Dermis blood vessel endothelial cell (primary cell): Measurements from ENCODE around the gene DFFB. TPM values are rescaled to one million over a fixed set of nuclear protein-coding genes. Genes with fewer than 3 reads are reported as not detected.

Experiments
- DNase-seq: peaks from one replicate; pipeline ENCODE4 v3.0.0; 2010
- total RNA-seq: library from RNA; depleted of rRNA; stranded (reverse); fragments of >200 nt; gene quantifications from 2 replicates; pipeline ENCODE4 v1.2.3, GENCODE V29; 2014

DFFB gene
- total RNA-seq, 1 donor from 2014 or later, result 14.8 TPM

DNA sequence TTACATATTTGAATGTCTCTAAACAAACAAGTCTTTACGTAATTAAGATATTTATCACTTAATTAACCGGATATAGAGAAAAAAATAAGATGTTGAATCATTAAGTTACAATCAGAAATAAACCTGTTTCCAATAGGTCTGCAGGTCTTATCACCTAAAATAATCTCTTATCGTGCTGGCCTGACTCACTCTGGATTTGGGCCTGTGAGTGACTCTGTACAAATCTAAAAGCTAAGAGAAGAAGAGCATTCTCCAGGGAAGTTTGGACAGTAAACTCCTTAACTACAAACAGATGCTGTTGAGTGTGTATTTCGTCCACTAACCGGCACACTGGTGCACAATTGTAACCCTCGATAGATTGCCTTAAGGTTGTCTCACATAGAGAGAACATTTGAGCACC, 25.6 kb upstream of the DFFB start:
- DNase-seq, result no peak

- no peak for DNase-seq
Measured at GRCh38 chr1:3834701-3835100, 22.6 kb upstream of the DFFB start.

DNA sequence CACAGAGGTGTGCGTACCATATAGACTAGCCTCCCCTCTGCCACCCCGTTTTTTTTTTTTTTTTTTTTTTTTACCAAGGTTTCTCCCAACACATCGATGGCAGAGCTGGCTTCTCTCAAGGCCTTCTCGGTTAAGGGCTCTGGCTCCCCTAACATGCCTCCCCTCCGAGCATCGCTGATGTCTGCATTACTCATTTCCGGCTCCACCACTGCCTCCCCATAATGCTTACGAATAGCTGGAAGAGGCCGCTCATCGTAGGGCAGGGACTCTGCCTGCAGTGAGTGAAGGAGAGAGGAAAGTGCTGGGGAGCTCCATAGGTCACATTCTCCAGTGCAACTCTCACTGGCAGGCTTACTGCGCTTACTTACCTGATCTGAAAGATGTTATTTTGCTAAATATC, 20.9 kb upstream of the DFFB start:
- peak; percentile 74 for DNase-seq

GRCh38 chr1:3837200-3837599, 20.1 kb upstream of the DFFB start:
- DNase-seq, result no peak

DNA sequence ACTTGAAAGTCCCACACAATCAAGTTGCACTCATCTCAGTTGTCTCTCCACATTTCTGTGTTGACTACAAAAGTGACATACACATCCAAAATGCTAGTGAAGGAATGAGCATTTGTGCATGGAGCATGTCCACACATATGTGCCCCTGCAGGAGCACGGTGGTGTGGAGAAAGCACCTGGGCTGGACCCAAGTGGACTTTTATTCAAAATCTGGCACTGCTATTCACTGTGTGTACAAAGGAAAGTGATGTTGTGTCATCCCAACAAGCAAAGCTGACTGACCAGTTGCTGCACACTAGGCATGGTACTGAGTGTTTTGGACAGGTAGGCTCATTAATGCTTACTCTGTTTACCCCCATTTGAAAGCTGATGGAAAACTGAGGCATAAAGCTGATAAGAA, 19.6 kb upstream of the DFFB start:
- DNase-seq, result no peak

DNA sequence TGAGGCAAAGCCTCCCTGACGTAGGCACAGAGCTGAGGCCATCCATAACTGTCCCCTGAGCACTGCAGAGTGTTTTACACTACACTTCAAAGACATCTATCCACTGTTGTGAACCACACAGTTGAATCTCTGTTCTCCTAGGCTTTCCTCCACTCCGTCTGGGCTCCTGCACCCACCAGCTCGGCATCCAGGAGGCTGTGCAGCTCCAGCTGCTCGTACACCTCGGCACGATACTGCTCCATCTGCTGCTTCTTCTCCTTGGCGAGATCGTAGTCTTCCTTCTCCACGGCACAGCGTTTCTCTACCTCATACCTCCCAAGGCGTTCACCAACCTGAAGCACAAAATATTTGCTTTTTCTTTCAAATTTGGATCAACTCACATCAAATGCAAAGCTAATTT, 18.5 kb upstream of the DFFB start:
- no peak for DNase-seq

- no peak for DNase-seq
Measured at GRCh38 chr1:3841491-3841890, 15.8 kb upstream of the DFFB start.

DNA sequence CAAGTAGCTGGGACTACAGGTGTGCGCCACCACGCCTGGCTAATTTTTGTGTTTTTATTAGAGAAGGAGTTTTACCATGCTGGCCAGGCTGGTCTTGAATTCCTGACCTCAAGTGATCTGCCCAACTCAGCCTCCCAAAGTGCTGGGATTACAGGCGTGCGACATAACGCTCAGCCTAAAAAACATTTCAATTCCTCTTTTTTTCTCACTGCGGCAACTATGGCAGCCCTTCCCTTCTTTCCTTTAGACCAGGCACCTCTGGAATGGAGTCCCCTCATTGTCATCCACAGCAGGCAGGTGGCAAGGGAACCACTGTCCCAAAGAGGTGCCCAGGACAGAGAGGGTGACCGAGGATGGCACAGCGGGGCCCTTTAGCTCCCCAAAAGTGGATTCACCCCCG, 14.4 kb upstream of the DFFB start:
- no peak for DNase-seq

GRCh38 chr1:3846541-3846940, 10.7 kb upstream of the DFFB start:
- peak; percentile 85 for DNase-seq

GRCh38 chr1:3847081-3847480, 10.2 kb upstream of the DFFB start:
- DNase-seq, result peak; percentile 15

DNA sequence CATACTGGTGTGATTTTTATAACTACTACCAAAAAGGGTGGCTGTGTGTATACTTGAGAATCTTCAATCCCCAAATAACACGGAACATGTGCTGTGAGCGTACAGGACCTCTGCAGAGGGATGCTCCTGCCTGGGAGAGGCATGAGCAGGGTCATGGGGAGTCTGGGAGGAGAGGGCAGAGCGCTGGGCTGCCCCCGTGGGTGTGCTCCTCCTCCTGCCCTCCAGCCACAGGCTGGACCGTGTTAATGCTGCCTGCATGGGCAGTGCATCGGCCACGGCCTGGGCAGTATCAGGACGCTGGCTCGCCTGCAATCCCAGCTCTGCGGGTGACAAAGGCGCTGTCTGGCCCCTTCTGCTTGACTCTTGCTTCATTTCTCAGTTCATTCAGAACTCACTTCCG, 6.4 kb upstream of the DFFB start:
- DNase-seq, result no peak

DNA sequence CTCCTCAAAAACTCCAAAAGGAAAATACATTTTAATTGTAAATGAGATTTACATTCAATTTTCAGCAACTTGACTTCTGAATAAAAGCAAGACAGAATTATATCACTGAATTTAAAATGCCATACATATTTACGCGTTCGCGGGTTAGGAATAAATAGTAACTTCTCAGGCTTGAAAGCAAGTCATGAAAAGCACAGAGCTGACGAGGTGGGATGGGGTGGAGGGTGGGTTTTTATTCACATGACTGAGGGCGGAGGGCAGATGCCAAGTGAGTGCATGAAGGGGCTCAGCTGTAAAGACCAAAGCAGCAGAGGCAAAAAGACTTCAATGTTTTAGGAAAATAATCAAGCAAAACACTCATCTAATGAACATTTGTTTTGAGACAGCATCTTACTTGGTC, 6.0 kb upstream of the DFFB start:
- DNase-seq, result no peak

DNA sequence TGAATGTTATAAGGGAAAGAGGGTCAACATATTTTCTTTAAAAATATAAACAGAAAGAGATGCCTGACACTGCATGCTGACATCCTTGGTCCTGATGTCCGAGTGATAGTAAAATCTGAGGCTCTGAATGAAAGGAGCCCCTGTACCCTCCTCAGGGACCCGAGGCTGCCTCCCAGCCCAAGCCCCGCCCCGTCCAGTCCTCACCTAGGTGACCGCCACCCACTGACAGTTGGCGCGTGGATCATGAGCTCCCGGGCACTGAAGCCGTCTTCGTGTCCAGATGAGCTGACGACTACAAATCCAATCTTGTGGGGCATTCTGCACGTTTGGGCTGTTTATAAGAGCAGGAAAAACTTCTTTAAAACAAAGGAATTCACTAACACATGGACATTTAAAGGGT, 5.2 kb upstream of the DFFB start:
- DNase-seq, result no peak

- no peak for DNase-seq
Measured at GRCh38 chr1:3852711-3853485, 4.4 kb upstream of the DFFB start.

DNA sequence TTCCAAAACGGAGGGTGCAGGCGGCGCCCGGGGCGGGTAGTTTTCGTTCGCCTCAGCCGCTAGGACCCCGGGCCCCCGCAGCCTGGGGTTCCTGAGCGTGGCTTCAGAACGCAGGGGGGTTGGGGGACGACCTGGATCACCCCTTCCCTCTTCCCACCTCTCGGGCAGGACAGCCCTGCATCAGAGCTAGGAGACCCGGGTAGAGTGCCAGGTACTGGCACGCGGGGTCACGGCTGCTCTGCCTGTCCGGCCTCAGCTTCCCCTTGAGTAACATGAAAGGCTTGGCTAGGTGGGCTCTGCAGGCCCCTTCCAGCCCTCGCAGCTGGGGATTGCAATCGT, 484 bp downstream of the DFFB start:
- DNase-seq, result peak; percentile 6

GRCh38 chr1:3858231-3858981, 1.1 kb downstream of the DFFB start:
- peak; percentile 53 for DNase-seq

DNA sequence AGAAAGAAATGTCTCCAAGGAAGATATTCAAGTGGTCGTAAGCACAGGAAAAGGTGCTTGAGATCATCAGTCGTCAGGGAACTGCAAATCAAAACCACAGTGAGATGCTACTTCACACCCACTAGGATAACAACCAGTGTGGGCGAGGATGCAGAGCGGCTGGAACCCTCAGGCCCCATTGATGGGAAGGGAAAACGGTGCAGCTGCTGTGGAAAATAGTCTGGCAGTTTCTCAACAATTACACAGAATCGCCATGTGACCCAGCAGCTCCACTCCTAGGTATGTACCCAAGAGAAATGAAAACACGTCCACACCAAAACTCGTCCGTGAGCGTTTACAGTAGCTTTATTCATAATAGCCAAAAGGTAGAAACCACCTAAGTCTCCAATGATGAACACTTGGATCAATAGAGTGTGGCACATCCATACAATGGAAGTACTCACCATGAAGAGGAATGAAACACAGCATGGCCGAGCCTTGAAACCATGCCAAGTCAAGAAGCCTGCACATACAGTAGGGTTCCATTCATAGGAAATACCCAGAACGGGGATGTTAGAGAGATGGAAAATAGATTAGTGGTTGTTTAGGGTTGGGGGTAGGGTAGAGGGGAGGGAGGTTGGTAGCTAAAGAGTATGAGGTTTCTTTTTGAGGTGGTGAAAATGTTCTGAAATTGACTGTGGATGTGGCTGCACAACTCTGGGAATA, 6.1 kb downstream of the DFFB start:
- DNase-seq, result no peak

- DNase-seq, result no peak
Measured at GRCh38 chr1:3864884-3865283, 7.6 kb downstream of the DFFB start.

GRCh38 chr1:3865606-3866160, 8.4 kb downstream of the DFFB start:
- no peak for DNase-seq

GRCh38 chr1:3868464-3869006, 11.3 kb downstream of the DFFB start:
- no peak for DNase-seq

DNA sequence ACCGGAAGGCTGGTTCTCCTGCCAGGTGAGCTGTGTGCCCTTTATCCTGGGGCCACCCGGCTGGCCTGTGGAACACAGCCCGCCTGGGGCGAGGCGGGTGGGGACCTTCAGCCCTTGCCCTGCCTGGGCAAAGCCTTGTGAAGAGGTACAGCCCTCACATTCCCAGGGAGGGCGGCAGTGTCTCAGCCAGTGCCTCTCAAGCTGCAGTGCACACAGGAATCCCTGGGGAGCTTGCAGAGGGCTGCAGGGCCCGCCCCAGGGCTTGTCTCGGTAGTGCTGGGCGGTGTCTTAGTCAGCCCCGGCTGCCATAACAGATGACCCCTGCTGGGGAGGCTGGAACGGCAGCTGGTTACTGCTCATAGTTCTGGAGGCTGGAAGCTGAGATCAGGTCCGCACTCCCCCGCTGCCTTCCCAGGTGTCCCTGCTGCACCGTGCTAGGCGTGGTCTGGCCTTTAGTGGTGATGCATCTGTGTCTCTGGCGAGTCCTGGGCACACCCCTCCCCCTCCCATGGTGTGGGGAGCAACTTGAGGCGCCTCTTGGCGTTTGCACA, 12.6 kb downstream of the DFFB start:
- DNase-seq, result no peak

DNA sequence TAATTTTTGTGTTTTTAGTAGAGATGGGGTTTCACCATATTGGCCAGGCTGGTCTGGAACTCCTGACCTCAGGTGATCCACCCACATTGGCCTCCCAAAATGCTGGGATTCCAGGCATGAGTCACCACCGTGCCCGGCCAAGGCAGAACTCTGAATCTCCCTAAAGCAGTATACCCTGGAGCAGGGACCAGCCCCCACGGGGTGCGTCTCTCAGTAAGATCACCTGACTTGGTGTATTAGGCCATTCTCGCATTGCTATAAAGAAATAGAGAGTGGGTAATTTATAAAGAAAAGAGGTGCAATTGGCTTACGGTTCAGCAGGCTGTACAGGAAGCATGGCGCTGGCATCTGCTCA, 14.2 kb downstream of the DFFB start:
- DNase-seq, result no peak

DNA sequence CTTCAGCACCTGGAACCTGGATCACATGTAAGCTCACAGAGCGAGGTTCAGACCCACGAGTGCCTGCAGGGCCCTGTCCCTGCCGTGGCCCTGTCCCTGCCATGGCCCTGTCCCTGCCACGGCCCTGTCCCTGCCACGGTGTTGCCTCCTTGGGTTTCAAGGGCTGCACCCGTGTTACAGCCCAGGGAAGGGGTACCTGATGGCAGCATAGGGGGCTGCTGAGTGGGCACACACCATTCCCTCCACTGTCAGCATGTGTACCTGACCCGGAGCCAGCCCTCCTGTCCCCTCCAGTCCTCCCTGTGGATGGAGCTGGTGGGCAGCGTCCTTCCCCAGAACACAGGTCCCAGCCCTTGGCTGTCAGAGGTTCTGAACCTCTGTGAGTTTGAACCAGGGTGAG, 15.3 kb downstream of the DFFB start:
- DNase-seq, result no peak
